H9 (cell line): ENCODE data around the gene MICAL2. TPM values are rescaled to one million over a fixed set of nuclear protein-coding genes. Genes with fewer than 3 reads are reported as not detected.

ENCODE experiments used
- DNase-seq: peaks from one replicate; pipeline ENCODE4 v3.0.0-alpha.2; 2017
- H2AFZ ChIP-seq: one replicate; pipeline ENCODE4 v1.6.1; 2013; ENCODE audit warnings: mild to moderate bottlenecking, low read length, control low read depth, moderate library complexity
- H2AK5ac ChIP-seq: 2 replicates; pipeline ENCODE4 v1.6.1; 2013; ENCODE audit warnings: low read length, control low read depth, mixed read lengths; ENCODE audit not compliant: insufficient read length
- H2BK120ac ChIP-seq: one replicate; pipeline ENCODE4 v1.6.1; 2013; ENCODE audit warnings: low read depth, mild to moderate bottlenecking, low read length, control low read depth, inconsistent platforms; ENCODE audit not compliant: poor library complexity, severe bottlenecking
- H2BK12ac ChIP-seq: 2 replicates; pipeline ENCODE4 v1.6.1; 2013; ENCODE audit warnings: low read length, control low read depth, mixed read lengths, low read depth; ENCODE audit not compliant: insufficient read length
- H2BK15ac ChIP-seq: 2 replicates; pipeline ENCODE4 v1.6.1; 2013; ENCODE audit warnings: low read depth, low read length, control low read depth
- H2BK20ac ChIP-seq: one replicate; pipeline ENCODE4 v1.6.1; 2013; ENCODE audit warnings: low read depth, mild to moderate bottlenecking, low read length, control low read depth, inconsistent platforms; ENCODE audit not compliant: poor library complexity, severe bottlenecking
- H2BK5ac ChIP-seq: 2 replicates; pipeline ENCODE4 v1.6.1; 2013; ENCODE audit warnings: low read length, control low read depth, mixed read lengths; ENCODE audit not compliant: insufficient read length
- H3K14ac ChIP-seq: 2 replicates; pipeline ENCODE4 v1.6.1; 2013; ENCODE audit warnings: low read length, control low read depth; ENCODE audit not compliant: insufficient read depth
- H3K18ac ChIP-seq: 2 replicates; pipeline ENCODE4 v1.6.1; 2013; ENCODE audit warnings: low read depth, mild to moderate bottlenecking, mixed read lengths, low read length, control low read depth; ENCODE audit not compliant: insufficient read length
- H3K23ac ChIP-seq: 2 replicates; pipeline ENCODE4 v1.6.1; 2013; ENCODE audit warnings: low read length, control low read depth, mixed read lengths, low read depth; ENCODE audit not compliant: insufficient read length
- H3K23me2 ChIP-seq: 2 replicates; pipeline ENCODE4 v1.6.1; 2013; ENCODE audit warnings: low read depth, mild to moderate bottlenecking, mixed read lengths, low read length, control low read depth; ENCODE audit not compliant: insufficient read length, poor library complexity, severe bottlenecking
- H3K27ac ChIP-seq: 2 replicates; pipeline ENCODE4 v1.5.1; 2013; ENCODE audit warnings: low read length, control low read depth, mixed read lengths, low read depth; ENCODE audit not compliant: insufficient read length
- H3K27me3 ChIP-seq: 2 replicates; pipeline ENCODE4 v1.6.1; 2013; ENCODE audit warnings: low read length, control low read depth, inconsistent platforms; ENCODE audit not compliant: insufficient read depth
- H3K4ac ChIP-seq: 2 replicates; pipeline ENCODE4 v1.6.1; 2013; ENCODE audit warnings: low read depth, mild to moderate bottlenecking, control low read depth, inconsistent platforms, low read length, moderate library complexity
- H3K4me1 ChIP-seq: 2 replicates; pipeline ENCODE4 v1.6.1; 2013; ENCODE audit warnings: low read length, control low read depth, inconsistent platforms; ENCODE audit not compliant: insufficient read depth
- H3K4me2 ChIP-seq: 2 replicates; pipeline ENCODE4 v1.6.1; 2013; ENCODE audit warnings: low read length, control low read depth, mixed read lengths; ENCODE audit not compliant: insufficient read length, insufficient read depth
- H3K56ac ChIP-seq: 2 replicates; pipeline ENCODE4 v1.6.1; 2013; ENCODE audit warnings: low read depth, mild to moderate bottlenecking, mixed read lengths, low read length, control low read depth; ENCODE audit not compliant: insufficient read length
- H3K79me1 ChIP-seq: 2 replicates; pipeline ENCODE4 v1.6.1; 2013; ENCODE audit warnings: low read depth, mild to moderate bottlenecking, moderate library complexity, low read length, control low read depth, inconsistent platforms; ENCODE audit not compliant: insufficient read depth, poor library complexity, severe bottlenecking
- H3K79me2 ChIP-seq: 2 replicates; pipeline ENCODE4 v1.6.1; 2013; ENCODE audit warnings: low read length, control low read depth, inconsistent platforms; ENCODE audit not compliant: insufficient read depth
- H3K9ac ChIP-seq: 2 replicates; pipeline ENCODE4 v1.6.1; 2013; ENCODE audit warnings: low read length, control low read depth, mixed read lengths; ENCODE audit not compliant: insufficient read length; ENCODE audit errors: extremely low read depth
- H3K9me3 ChIP-seq: one replicate; pipeline ENCODE4 v1.6.1; 2013; ENCODE audit warnings: low read depth, low read length, inconsistent platforms; ENCODE audit not compliant: control insufficient read depth
- H3T11ph ChIP-seq: one replicate; pipeline ENCODE4 v1.6.1; 2013; ENCODE audit warnings: mild to moderate bottlenecking, low read length, control low read depth, inconsistent platforms
- H4K20me1 ChIP-seq: one replicate; pipeline ENCODE4 v1.6.1; 2013; ENCODE audit not compliant: control insufficient read depth, insufficient read length, insufficient read depth
- H4K5ac ChIP-seq: 2 replicates; pipeline ENCODE4 v1.6.1; 2013; ENCODE audit warnings: low read depth, mild to moderate bottlenecking, mixed read lengths, low read length, control low read depth; ENCODE audit not compliant: insufficient read length
- H4K8ac ChIP-seq: replicated peaks from 2 replicates; pipeline ENCODE4 v1.6.1; 2013; ENCODE audit warnings: low read length, control low read depth, mixed read lengths, low read depth; ENCODE audit not compliant: insufficient read length
- H4K91ac ChIP-seq: 2 replicates; pipeline ENCODE4 v1.6.1; 2013; ENCODE audit warnings: low read depth, mild to moderate bottlenecking, moderate library complexity, mixed read lengths, low read length, control low read depth; ENCODE audit not compliant: insufficient read length
- H3K27ac Mint-ChIP-seq, 3 experiments: 2 replicates in 2 of 3; 3 replicates in 1 of 3; pipeline ENCODE4 v1.8.0; 2020 to 2021; ENCODE audit warnings: mixed read lengths in 3 of 3, mild to moderate bottlenecking in 1 of 3, moderate library complexity in 1 of 3
- H3K27me3 Mint-ChIP-seq: 2 replicates; pipeline ENCODE4 v1.8.0; 2021; ENCODE audit warnings: low read depth, mild to moderate bottlenecking, moderate library complexity, mixed read lengths
- H3K36me3 Mint-ChIP-seq, 3 experiments: 2 replicates in 2 of 3; 3 replicates in 1 of 3; pipeline ENCODE4 v1.8.0; 2020 to 2021; ENCODE audit warnings: low read depth in 3 of 3, mixed read lengths in 3 of 3; ENCODE audit not compliant: insufficient read depth in 1 of 3
- H3K4me1 Mint-ChIP-seq, 2 experiments: 2 replicates each; pipeline ENCODE4 v1.8.0; 2020; ENCODE audit warnings: mixed read lengths in 2 of 2
- H3K4me3 Mint-ChIP-seq, 2 experiments: 2 replicates in 1 of 2; 3 replicates in 1 of 2; pipeline ENCODE4 v1.8.0; 2020 to 2021; ENCODE audit warnings: mild to moderate bottlenecking in 2 of 2, mixed read lengths in 2 of 2, moderate library complexity in 1 of 2
- H3K9me3 Mint-ChIP-seq, 2 experiments: 2 replicates in 1 of 2; 3 replicates in 1 of 2; pipeline ENCODE4 v1.8.0; 2020; ENCODE audit warnings: mild to moderate bottlenecking in 2 of 2, mixed read lengths in 2 of 2, moderate library complexity in 1 of 2
- CTCF ChIP-seq: fragments of 200-600 bp; sonication (generic); conservative IDR thresholded peaks from 3 replicates; pipeline ENCODE4 v1.8.0; 2021; ENCODE audit warnings: antibody characterized with exemption, mild to moderate bottlenecking
- WGBS: extraction: QIAGEN DNeasy Blood & Tissue Kit; methylation state at CpG from one replicate; pipeline ENCODE4 v1.1.7; 2013; ENCODE audit warnings: missing lambda C conversion rate, low lambda C conversion rate, mixed read lengths; ENCODE audit not compliant: insufficient read length; ENCODE audit errors: extremely low coverage; 5-methylcytosine and 5-hydroxymethylcytosine counted together
- total RNA-seq: library from RNA; stranded (reverse); gene quantifications from 2 replicates; pipeline ENCODE4 v1.2.1, GENCODE V29; 2021

The MICAL2 gene
- total RNA-seq, 1 experiment from 2014 or later = 4.7 TPM

- Histone ChIP-seq H3K18ac (no peak overlapping the region), H2BK120ac (no peak overlapping the region), H3K23me2 (no peaks in the 10 kb centered on the region), H3K79me2 (no peaks in the 10 kb centered on the region), H3K4me2 (no peak overlapping the region), H3K4me1 (no peaks in the 10 kb centered on the region), H2AK5ac (no peak overlapping the region), H4K20me1 (no peaks in the 10 kb centered on the region), H4K5ac (no peak overlapping the region), H2BK20ac (no peak overlapping the region), H4K91ac (no peak overlapping the region), H4K8ac (no peak overlapping the region), H2BK15ac (no peak overlapping the region), H3K27me3 (no peaks in the 10 kb centered on the region), H3K14ac (no peak overlapping the region), H3T11ph (no peak overlapping the region), H3K9ac (no peak overlapping the region), H3K27ac (no peak overlapping the region), H3K79me1 (no peaks in the 10 kb centered on the region), H3K23ac (no peak overlapping the region), H2BK5ac (no peak overlapping the region), H2BK12ac (no peak overlapping the region), H3K56ac (no peak overlapping the region), H3K4ac (no peak overlapping the region), H3K9me3 (no peaks in the 10 kb centered on the region), H2AFZ (no peak overlapping the region)
- Mint-ChIP-seq H3K9me3 (no peaks in the 10 kb centered on the region), H3K27me3 (no peaks in the 10 kb centered on the region; the same call in 1 of the 2 replicates), H3K36me3 (no peaks in the 10 kb centered on the region), H3K27ac (no peak overlapping the region), H3K4me1 (peaks cover 6 to 13% of the 10 kb centered on the region in 2 experiments; a peak in 3 of 4 replicates), H3K4me3 (no peak overlapping the region)
- DNase-seq = no peak
- TF ChIP-seq CTCF = no peak
- no CpG with 5 or more reads among the region's 15 CpGs for WGBS
Observed at GRCh38 chr11:12272821-12273617, 162.6 kb downstream of the MICAL2 start.
